ENCODE results near the gene ZCCHC14. TPM values are rescaled to one million over a fixed set of nuclear protein-coding genes. Genes with fewer than 3 reads are reported as not detected.

Gene ZCCHC14
- total and polyA plus RNA-seq, 2 of the 13 experiments (the other 11 are each of a cell fraction or from before 2014, with no cell fraction given), result 12.4 to 12.5 TPM

DNA sequence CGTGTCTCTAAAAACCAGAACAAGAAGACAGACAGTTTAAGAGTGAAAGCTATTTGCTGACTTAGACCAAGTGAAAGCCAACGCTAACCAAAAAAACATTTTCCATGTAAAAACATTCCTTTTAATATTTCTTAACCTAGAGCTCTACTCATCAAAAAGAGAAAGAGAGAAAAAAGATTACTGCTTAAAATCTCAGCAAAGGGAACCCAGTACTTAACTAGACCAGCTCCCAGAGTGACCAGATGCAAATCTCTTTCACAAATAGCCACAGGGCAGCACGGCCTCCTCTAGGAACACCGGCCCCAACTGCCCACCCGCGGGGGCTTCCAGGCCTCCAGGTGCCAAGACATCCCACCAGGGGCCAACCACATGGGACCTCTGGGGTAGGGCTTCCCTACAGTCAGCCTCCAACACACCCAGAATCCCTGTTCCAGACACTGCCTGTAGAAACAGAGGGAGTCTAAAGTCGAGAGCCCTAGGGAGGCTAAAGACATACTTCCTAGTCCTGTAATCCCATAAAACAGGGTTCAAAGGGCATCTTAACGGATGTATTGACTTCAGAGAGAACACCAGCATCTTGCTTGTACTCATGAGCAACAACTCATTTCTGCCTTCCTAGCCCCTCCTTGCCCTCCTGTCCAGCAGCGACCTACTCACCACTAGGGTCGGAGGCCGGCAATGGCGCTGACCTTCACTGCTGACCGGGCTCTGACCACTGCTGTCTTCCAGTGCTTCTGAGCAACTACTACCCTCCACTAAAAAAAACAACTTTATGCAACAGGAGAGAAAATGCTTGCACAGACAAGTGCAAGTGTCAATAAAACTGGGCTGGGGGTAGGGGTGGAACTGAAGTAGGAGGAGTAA is 21.3 kb downstream of the ZCCHC14 start (continued):
- TF ChIP-seq TBX2 (CRISPR knock-in tag; IDR thresholded peaks at IDR 0.05; ENCODE audit: borderline replicate concordance), result peak; percentile 15; the same call in 1 of the 2 replicates
- TF ChIP-seq SP2 (CRISPR knock-in tag; IDR thresholded peaks at IDR 0.05), result no peak
- TF ChIP-seq ZFP37 (CRISPR knock-in tag; IDR thresholded peaks at IDR 0.05; ENCODE audit: borderline replicate concordance), result no peak
- TF ChIP-seq KLF13 (CRISPR knock-in tag; IDR thresholded peaks at IDR 0.05), result no peak
- peak; percentile 62 for TF ChIP-seq ETV5 (CRISPR knock-in tag; IDR thresholded peaks at IDR 0.05; ENCODE audit: borderline replicate concordance)
- no peak; the same call in 1 of the 2 replicates for TF ChIP-seq FOSL2 (CRISPR knock-in tag; IDR thresholded peaks at IDR 0.05)
- TF ChIP-seq RFXANK (CRISPR knock-in tag; IDR thresholded peaks at IDR 0.05), result no peak
- TF ChIP-seq ZNF629 (CRISPR knock-in tag; conservative IDR thresholded peaks at IDR 0.05), result no peak
- no peak for TF ChIP-seq ZNF773 (CRISPR knock-in tag; IDR thresholded peaks at IDR 0.05; ENCODE audit: borderline replicate concordance)
- TF ChIP-seq STAT5B (CRISPR knock-in tag; IDR thresholded peaks at IDR 0.05), result no peak
- no peak; the same call in 1 of the 2 replicates for TF ChIP-seq ZSCAN9 (CRISPR knock-in tag; IDR thresholded peaks at IDR 0.05; ENCODE audit: borderline replicate concordance)
- TF ChIP-seq NFKBIZ (CRISPR knock-in tag; IDR thresholded peaks at IDR 0.05), result 0 out of 2 replicates have a peak, but pooled peaks have one; percentile 41
- TF ChIP-seq AKAP8 (CRISPR knock-in tag; IDR thresholded peaks at IDR 0.05), result no peak
- TF ChIP-seq HMGA1 (CRISPR knock-in tag; conservative IDR thresholded peaks at IDR 0.05), result no peak
- TF ChIP-seq, protein P1, sequence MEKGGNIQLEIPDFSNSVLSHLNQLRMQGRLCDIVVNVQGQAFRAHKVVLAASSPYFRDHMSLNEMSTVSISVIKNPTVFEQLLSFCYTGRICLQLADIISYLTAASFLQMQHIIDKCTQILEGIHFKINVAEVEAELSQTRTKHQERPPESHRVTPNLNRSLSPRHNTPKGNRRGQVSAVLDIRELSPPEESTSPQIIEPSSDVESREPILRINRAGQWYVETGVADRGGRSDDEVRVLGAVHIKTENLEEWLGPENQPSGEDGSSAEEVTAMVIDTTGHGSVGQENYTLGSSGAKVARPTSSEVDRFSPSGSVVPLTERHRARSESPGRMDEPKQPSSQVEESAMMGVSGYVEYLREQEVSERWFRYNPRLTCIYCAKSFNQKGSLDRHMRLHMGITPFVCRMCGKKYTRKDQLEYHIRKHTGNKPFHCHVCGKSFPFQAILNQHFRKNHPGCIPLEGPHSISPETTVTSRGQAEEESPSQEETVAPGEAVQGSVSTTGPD (CRISPR knock-in tag; IDR thresholded peaks at IDR 0.05), result no peak
- peak; percentile 45; the same call in 1 of the 2 replicates for TF ChIP-seq MIER3 (CRISPR knock-in tag; IDR thresholded peaks at IDR 0.05; ENCODE audit: borderline replicate concordance)
- no peak for TF ChIP-seq ZNF510 (CRISPR knock-in tag; IDR thresholded peaks at IDR 0.05; ENCODE audit: low read depth)
- peak; percentile 38; the same call in 1 of the 2 replicates for TF ChIP-seq HOXA3 (CRISPR knock-in tag; IDR thresholded peaks at IDR 0.05)
- TF ChIP-seq, protein P2, sequence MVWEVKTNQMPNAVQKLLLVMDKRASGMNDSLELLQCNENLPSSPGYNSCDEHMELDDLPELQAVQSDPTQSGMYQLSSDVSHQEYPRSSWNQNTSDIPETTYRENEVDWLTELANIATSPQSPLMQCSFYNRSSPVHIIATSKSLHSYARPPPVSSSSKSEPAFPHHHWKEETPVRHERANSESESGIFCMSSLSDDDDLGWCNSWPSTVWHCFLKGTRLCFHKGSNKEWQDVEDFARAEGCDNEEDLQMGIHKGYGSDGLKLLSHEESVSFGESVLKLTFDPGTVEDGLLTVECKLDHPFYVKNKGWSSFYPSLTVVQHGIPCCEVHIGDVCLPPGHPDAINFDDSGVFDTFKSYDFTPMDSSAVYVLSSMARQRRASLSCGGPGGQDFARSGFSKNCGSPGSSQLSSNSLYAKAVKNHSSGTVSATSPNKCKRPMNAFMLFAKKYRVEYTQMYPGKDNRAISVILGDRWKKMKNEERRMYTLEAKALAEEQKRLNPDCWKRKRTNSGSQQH (CRISPR knock-in tag; IDR thresholded peaks at IDR 0.05; ENCODE audit: low read depth), result 0 out of 2 replicates have a peak, but pooled peaks have one; percentile 40
- TF ChIP-seq TEAD2 (CRISPR knock-in tag; IDR thresholded peaks at IDR 0.05), result no peak
- TF ChIP-seq ZNF703 (CRISPR knock-in tag; IDR thresholded peaks at IDR 0.05; ENCODE audit: borderline replicate concordance), result no peak
- no peak for TF ChIP-seq SP4 (CRISPR knock-in tag; IDR thresholded peaks at IDR 0.05)
- TF ChIP-seq, protein P3, sequence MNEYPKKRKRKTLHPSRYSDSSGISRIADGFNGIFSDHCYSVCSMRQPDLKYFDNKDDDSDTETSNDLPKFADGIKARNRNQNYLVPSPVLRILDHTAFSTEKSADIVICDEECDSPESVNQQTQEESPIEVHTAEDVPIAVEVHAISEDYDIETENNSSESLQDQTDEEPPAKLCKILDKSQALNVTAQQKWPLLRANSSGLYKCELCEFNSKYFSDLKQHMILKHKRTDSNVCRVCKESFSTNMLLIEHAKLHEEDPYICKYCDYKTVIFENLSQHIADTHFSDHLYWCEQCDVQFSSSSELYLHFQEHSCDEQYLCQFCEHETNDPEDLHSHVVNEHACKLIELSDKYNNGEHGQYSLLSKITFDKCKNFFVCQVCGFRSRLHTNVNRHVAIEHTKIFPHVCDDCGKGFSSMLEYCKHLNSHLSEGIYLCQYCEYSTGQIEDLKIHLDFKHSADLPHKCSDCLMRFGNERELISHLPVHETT (CRISPR knock-in tag; conservative IDR thresholded peaks at IDR 0.05), result peak; percentile 72
- TF ChIP-seq GTF2F1 (IDR thresholded peaks at IDR 0.05; ENCODE audit: low read length), result no peak
- no peak for TF ChIP-seq FOXP1 (IDR thresholded peaks at IDR 0.05)
- TF ChIP-seq FOXP1 (CRISPR knock-in tag; IDR thresholded peaks at IDR 0.05), result no peak; the same call in 1 of the 2 replicates
- TF ChIP-seq SNRNP70 (IDR thresholded peaks at IDR 0.05; ENCODE audit: low read depth, low read length), result no peak
- TF ChIP-seq ZNF556 (CRISPR knock-in tag; IDR thresholded peaks at IDR 0.05; ENCODE audit: borderline replicate concordance), result no peak
- peak; percentile 69 for TF ChIP-seq HDAC1 (CRISPR knock-in tag; IDR thresholded peaks at IDR 0.05)
- TF ChIP-seq FOXK1 (CRISPR knock-in tag; IDR thresholded peaks at IDR 0.05; ENCODE audit: borderline replicate concordance, low read depth), result 0 out of 2 replicates have a peak, but pooled peaks have one; percentile 4

Data from HepG2 (cell line).